MM.1S (cell line): ENCODE data around the gene DRP2.

Experiments
- DNase-seq: peaks from one replicate; pipeline ENCODE4 v3.0.0-alpha.2; 2015
- H2AFZ ChIP-seq: fragments of 300-600 bp; sonication (generic); 2 replicates; pipeline ENCODE4 v1.6.0; 2016; ENCODE audit warnings: antibody characterized with exemption, low read length
- H3F3A ChIP-seq: fragments of 300-600 bp; sonication (generic); 2 replicates; pipeline ENCODE4 v1.6.1; 2016; ENCODE audit warnings: mild to moderate bottlenecking, antibody characterized with exemption, low read length, moderate library complexity, mixed read lengths; ENCODE audit not compliant: insufficient read depth
- H3K27ac ChIP-seq: fragments of 300-600 bp; sonication (generic); 2 replicates; pipeline ENCODE4 v1.5.1; 2016; ENCODE audit warnings: mild to moderate bottlenecking, low read length
- H3K27me3 ChIP-seq: fragments of 300-600 bp; sonication (generic); replicated peaks from 2 replicates; pipeline ENCODE4 v1.6.0; 2016; ENCODE audit warnings: low read length; ENCODE audit not compliant: insufficient read depth
- H3K36me3 ChIP-seq: fragments of 300-600 bp; sonication (generic); replicated peaks from 2 replicates; pipeline ENCODE4 v1.6.1; 2016; ENCODE audit warnings: mild to moderate bottlenecking, low read length, mixed read lengths; ENCODE audit not compliant: insufficient read depth
- H3K4me1 ChIP-seq: fragments of 300-600 bp; sonication (generic); 2 replicates; pipeline ENCODE4 v1.6.1; 2016; ENCODE audit warnings: low read length, mixed read lengths
- H3K4me2 ChIP-seq: fragments of 300-600 bp; sonication (generic); 2 replicates; pipeline ENCODE4 v1.6.0; 2016; ENCODE audit warnings: low read depth, low read length
- H3K4me3 ChIP-seq: fragments of 300-600 bp; sonication (generic); 2 replicates; pipeline ENCODE4 v1.5.1; 2016; ENCODE audit warnings: low read length, mixed read lengths
- H3K79me2 ChIP-seq: fragments of 300-600 bp; sonication (generic); 2 replicates; pipeline ENCODE4 v1.6.1; 2016; ENCODE audit warnings: mixed run types, low read length, mixed read lengths
- H3K9ac ChIP-seq: fragments of 300-600 bp; sonication (generic); 2 replicates; pipeline ENCODE4 v1.6.1; 2016; ENCODE audit warnings: low read length, mixed read lengths
- H3K9me2 ChIP-seq: fragments of 300-600 bp; sonication (generic); replicated peaks from 2 replicates; pipeline ENCODE4 v1.6.1; 2016; ENCODE audit warnings: mild to moderate bottlenecking, low read length, mixed read lengths; ENCODE audit not compliant: insufficient read depth
- H3K9me3 ChIP-seq: fragments of 300-600 bp; sonication (generic); replicated peaks from 2 replicates; pipeline ENCODE4 v1.6.1; 2016; ENCODE audit warnings: mild to moderate bottlenecking, low read length, mixed read lengths; ENCODE audit not compliant: insufficient read depth
- H4K20me1 ChIP-seq: fragments of 300-600 bp; sonication (generic); 2 replicates; pipeline ENCODE4 v1.6.1; 2016; ENCODE audit warnings: mild to moderate bottlenecking, low read length, moderate library complexity, mixed read lengths; ENCODE audit not compliant: insufficient read depth
- CTCF ChIP-seq: fragments of 300-600 bp; sonication (generic); IDR thresholded peaks from 2 replicates; pipeline ENCODE4 v1.5.1; 2016; ENCODE audit warnings: antibody characterized with exemption, low read length, mixed read lengths
- EZH2 ChIP-seq: fragments of 300-600 bp; sonication (generic); optimal IDR thresholded peaks from 2 replicates; pipeline ENCODE3; 2017; ENCODE audit warnings: low read depth, mild to moderate bottlenecking, antibody characterized with exemption, low read length, mixed read lengths
- EZH2phosphoT487 ChIP-seq: fragments of 300-600 bp; sonication (generic); IDR thresholded peaks from 2 replicates; pipeline ENCODE4 v1.6.1; 2018; ENCODE audit warnings: antibody characterized with exemption, low read length

The DRP2 gene

DNA sequence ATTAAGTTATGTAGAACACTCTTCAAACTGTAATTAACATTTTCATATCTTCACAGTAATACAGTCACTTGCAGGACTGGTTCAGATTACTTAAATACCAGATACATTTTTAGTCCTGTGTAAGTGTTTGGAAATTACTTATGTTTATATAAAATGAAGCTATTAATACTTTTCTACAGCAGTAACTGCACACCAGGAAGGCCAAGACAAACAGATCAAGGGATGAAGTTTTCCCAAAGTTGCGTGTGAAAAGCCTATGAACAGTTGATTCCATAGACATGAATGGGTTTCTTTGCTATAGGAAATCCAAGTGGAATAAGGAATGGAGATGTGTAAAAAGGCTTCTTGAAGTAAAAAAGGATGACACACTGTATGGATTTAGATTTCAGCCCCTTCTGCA, 28.9 kb upstream of the DRP2 start:
- Histone ChIP-seq H3K4me3 (no peak overlapping the region), H3K9ac (no peak overlapping the region), H3K27me3 (no peaks in the 10 kb centered on the region), H3K4me1 (no peaks in the 10 kb centered on the region), H3F3A (no peaks in the 10 kb centered on the region), H3K36me3 (no peaks in the 10 kb centered on the region), H4K20me1 (no peaks in the 10 kb centered on the region), H3K79me2 (no peaks in the 10 kb centered on the region), H3K4me2 (no peak overlapping the region), H2AFZ (no peak overlapping the region), H3K27ac (no peak overlapping the region), H3K9me2 (no peaks in the 10 kb centered on the region), H3K9me3 (no peaks in the 10 kb centered on the region)
- DNase-seq, result no peak
- no peak for TF ChIP-seq EZH2phosphoT487

DNA sequence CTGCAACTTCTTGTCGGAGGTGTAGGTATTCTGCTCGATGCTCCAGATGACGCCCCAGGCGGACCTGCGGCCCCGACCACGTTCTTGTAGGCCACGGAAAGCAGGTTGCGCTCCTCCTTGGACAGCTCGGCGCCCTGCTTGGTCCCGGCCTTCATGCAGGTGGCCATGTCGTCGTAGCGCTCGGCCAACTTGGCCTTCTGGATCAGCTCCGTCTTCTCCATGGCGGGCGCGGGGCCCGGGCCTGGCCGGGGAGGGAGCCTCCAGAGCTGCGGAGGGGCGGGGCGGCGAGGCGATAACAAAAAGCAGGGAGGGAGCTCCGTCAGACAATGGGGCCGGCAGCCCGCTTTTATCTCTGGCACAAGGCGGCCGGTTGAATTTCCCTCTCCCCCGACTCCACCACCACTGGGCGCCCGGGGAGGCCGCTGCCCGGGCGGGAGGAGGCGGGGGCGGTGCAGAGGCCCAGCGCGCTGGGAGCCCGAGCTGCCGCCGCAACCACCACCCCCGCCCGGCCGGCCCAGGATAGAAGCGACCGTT, 28.3 kb upstream of the DRP2 start:
- Histone ChIP-seq H2AFZ (no peak overlapping the region), H3K9me3 (no peaks in the 10 kb centered on the region), H3K27me3 (no peaks in the 10 kb centered on the region), H3K4me2 (no peak overlapping the region), H4K20me1 (no peaks in the 10 kb centered on the region), H3K9ac (no peak overlapping the region), H3K4me1 (no peaks in the 10 kb centered on the region), H3K9me2 (no peaks in the 10 kb centered on the region), H3K36me3 (no peaks in the 10 kb centered on the region), H3F3A (no peaks in the 10 kb centered on the region), H3K27ac (no peak overlapping the region), H3K79me2 (no peaks in the 10 kb centered on the region), H3K4me3 (no peak overlapping the region)
- no peak for DNase-seq
- TF ChIP-seq CTCF (no peak), EZH2phosphoT487 (no peak), EZH2 (no peak)

- Histone ChIP-seq H3K79me2 (no peaks in the 10 kb centered on the region), H3K27me3 (no peaks in the 10 kb centered on the region), H3K4me1 (no peaks in the 10 kb centered on the region), H3K9me3 (no peaks in the 10 kb centered on the region), H2AFZ (no peak overlapping the region), H3K27ac (no peak overlapping the region), H3K9ac (no peak overlapping the region), H3K4me3 (no peak overlapping the region), H3K36me3 (no peaks in the 10 kb centered on the region), H3K9me2 (no peaks in the 10 kb centered on the region), H3F3A (no peaks in the 10 kb centered on the region), H4K20me1 (no peaks in the 10 kb centered on the region), H3K4me2 (no peak overlapping the region)
- no peak for TF ChIP-seq CTCF
- no peak for TF ChIP-seq EZH2
- TF ChIP-seq EZH2phosphoT487, result no peak
- DNase-seq, result no peak
Observed at GRCh38 chrX:101195442-101196173, 24.0 kb upstream of the DRP2 start.

- no peaks in the 10 kb centered on the region for H3K9me3 ChIP-seq
- no peak for TF ChIP-seq CTCF
- DNase-seq, result no peak
- H3K9me2 ChIP-seq, result no peaks in the 10 kb centered on the region
- H3K27ac ChIP-seq, result peak overlapping the region; percentile 8; the same call in 1 of the 2 replicates
- H3K4me2 ChIP-seq, result peak overlapping the region; percentile 24; the same call in 1 of the 2 replicates
- H3K9ac ChIP-seq, result no peak overlapping the region
- no peak overlapping the region for H2AFZ ChIP-seq
- H4K20me1 ChIP-seq, result no peaks in the 10 kb centered on the region
- H3K4me3 ChIP-seq, result no peak overlapping the region
- no peaks in the 10 kb centered on the region for H3K36me3 ChIP-seq
- H3K79me2 ChIP-seq, result no peaks in the 10 kb centered on the region
- H3K27me3 ChIP-seq, result no peaks in the 10 kb centered on the region
- no peaks in the 10 kb centered on the region for H3F3A ChIP-seq
- H3K4me1 ChIP-seq, result peaks cover 10% of the 10 kb centered on the region; the same call in 1 of the 2 replicates
Observed at GRCh38 chrX:101203761-101204351, 15.7 kb upstream of the DRP2 start.
